Ishikawa (cell line): ENCODE results near the gene WBP2.

Experiments used
- CEBPB ChIP-seq: IDR thresholded peaks from 2 replicates; pipeline ENCODE4 v1.6.1; 2012
- CREB1 ChIP-seq: IDR thresholded peaks from 2 replicates; pipeline ENCODE4 v1.6.1; 2012; ENCODE audit warnings: low read depth
- EGR1 ChIP-seq: IDR thresholded peaks from 2 replicates; pipeline ENCODE4 v1.6.1; 2012
- EP300 ChIP-seq: IDR thresholded peaks from 2 replicates; pipeline ENCODE4 v1.6.1; 2012; ENCODE audit warnings: borderline replicate concordance
- FOXM1 ChIP-seq: IDR thresholded peaks from 2 replicates; pipeline ENCODE4 v1.6.1; 2012; ENCODE audit warnings: low read depth, borderline replicate concordance
- NFIC ChIP-seq: IDR thresholded peaks from 2 replicates; pipeline ENCODE4 v1.6.1; 2012
- RAD21 ChIP-seq: IDR thresholded peaks from 2 replicates; pipeline ENCODE4 v1.6.1; 2012; ENCODE audit warnings: low read depth
- TAF1 ChIP-seq: IDR thresholded peaks from 2 replicates; pipeline ENCODE4 v1.6.1; 2012; ENCODE audit warnings: low read depth, mild to moderate bottlenecking
- TCF12 ChIP-seq: IDR thresholded peaks from 2 replicates; pipeline ENCODE4 v1.6.1; 2012; ENCODE audit warnings: low read depth
- TEAD4 ChIP-seq: IDR thresholded peaks from 2 replicates; pipeline ENCODE4 v1.6.1; 2012
- YY1 ChIP-seq: IDR thresholded peaks from 2 replicates; pipeline ENCODE4 v1.6.1; 2012; ENCODE audit warnings: low read depth
- ZBTB7A ChIP-seq: IDR thresholded peaks from 2 replicates; pipeline ENCODE4 v1.6.1; 2012; ENCODE audit warnings: low read depth
- TF ChIP-seq, protein P1 (sequence below): IDR thresholded peaks from 2 replicates; pipeline ENCODE4 v1.6.1; 2012
- TF ChIP-seq, protein P2 (sequence below): IDR thresholded peaks from 2 replicates; pipeline ENCODE4 v1.6.1; 2012
- TF ChIP-seq, protein P3 (sequence below): IDR thresholded peaks from 2 replicates; pipeline ENCODE4 v1.6.1; 2012; ENCODE audit warnings: low read depth, mild to moderate bottlenecking

Gene WBP2

DNA sequence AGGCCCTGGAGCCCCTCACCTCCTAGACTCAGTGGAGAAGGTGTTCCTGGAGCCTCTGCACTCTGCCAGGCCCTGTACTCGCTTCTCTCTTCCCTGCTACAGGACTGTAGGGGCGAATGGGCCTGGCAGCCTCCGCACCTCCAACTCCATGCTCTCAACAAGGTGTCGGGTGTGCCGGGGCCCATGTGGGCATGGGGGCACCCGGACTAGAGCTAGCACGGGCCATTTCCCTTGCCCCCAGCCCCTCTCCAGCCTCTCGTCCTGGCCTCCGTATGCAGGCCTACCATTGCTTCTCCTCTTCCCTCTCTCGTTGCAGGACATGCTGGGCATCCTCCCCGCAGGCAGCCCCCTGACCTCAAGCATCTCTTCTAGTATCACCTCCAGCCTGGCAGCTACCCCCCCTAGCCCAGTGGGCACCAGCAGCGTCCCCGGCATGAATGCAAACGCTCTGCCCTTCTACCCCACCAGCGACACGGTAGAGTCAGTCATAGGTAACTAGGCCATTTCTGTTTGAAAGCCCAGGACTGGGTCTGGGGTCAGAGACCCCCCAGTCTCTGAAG is 36.7 kb downstream of the WBP2 start:
- no peak for TF ChIP-seq TAF1
- TF ChIP-seq RAD21 = no peak
- no peak for TF ChIP-seq FOXM1
- TF ChIP-seq TCF12 = no peak

DNA sequence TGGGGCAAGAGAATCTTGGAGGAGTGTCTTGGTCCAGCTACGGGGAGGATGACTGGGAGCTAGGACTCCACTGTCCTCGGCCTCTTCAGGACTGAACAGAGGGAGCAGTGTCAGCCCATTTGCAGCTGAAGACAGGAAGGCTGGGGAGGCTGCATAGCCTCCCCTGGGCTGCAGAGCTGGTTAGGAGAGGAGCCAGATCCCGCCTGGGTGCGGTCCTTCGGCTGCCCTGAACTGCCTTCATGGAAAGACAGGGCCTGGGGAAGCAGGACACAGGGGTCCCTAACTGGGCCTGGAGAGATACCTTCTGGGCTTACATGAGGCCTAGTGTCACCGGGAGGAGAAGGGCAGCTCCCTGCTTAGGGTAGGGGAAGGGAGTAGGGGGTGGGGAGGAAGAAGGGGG is 37.6 kb downstream of the WBP2 start:
- TF ChIP-seq, protein P1, sequence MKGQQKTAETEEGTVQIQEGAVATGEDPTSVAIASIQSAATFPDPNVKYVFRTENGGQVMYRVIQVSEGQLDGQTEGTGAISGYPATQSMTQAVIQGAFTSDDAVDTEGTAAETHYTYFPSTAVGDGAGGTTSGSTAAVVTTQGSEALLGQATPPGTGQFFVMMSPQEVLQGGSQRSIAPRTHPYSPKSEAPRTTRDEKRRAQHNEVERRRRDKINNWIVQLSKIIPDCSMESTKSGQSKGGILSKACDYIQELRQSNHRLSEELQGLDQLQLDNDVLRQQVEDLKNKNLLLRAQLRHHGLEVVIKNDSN = no peak
- TF ChIP-seq, protein P2, sequence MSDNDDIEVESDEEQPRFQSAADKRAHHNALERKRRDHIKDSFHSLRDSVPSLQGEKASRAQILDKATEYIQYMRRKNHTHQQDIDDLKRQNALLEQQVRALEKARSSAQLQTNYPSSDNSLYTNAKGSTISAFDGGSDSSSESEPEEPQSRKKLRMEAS = no peak
- TF ChIP-seq EGR1 (no peak), FOXM1 (no peak), TCF12 (no peak)

DNA sequence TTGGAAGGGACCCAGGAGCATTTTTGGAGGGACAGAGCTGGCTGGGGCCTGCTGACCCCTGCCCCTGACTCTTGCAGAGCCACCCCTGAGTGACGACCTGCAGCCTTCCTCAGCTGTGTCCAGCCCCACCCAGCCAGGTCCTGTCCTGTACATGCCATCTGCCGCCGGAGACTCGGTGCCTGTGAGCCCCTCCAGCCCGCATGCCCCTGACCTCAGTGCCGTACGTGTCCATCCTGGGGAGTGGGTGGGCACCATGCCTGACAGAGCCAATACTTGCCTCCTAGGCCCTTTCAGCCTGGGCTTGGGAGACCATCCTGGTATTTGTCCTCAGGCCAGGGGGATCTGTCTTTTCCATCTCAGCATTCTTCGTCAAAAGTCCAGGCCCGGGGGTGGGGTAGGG is 38.4 kb downstream of the WBP2 start:
- TF ChIP-seq FOXM1 (no peak), TEAD4 (no peak), EP300 (no peak), TAF1 (no peak), CREB1 (no peak), CEBPB (no peak)
- TF ChIP-seq, protein P3, sequence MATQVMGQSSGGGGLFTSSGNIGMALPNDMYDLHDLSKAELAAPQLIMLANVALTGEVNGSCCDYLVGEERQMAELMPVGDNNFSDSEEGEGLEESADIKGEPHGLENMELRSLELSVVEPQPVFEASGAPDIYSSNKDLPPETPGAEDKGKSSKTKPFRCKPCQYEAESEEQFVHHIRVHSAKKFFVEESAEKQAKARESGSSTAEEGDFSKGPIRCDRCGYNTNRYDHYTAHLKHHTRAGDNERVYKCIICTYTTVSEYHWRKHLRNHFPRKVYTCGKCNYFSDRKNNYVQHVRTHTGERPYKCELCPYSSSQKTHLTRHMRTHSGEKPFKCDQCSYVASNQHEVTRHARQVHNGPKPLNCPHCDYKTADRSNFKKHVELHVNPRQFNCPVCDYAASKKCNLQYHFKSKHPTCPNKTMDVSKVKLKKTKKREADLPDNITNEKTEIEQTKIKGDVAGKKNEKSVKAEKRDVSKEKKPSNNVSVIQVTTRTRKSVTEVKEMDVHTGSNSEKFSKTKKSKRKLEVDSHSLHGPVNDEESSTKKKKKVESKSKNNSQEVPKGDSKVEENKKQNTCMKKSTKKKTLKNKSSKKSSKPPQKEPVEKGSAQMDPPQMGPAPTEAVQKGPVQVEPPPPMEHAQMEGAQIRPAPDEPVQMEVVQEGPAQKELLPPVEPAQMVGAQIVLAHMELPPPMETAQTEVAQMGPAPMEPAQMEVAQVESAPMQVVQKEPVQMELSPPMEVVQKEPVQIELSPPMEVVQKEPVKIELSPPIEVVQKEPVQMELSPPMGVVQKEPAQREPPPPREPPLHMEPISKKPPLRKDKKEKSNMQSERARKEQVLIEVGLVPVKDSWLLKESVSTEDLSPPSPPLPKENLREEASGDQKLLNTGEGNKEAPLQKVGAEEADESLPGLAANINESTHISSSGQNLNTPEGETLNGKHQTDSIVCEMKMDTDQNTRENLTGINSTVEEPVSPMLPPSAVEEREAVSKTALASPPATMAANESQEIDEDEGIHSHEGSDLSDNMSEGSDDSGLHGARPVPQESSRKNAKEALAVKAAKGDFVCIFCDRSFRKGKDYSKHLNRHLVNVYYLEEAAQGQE = no peak
- TF ChIP-seq, protein P2 = no peak

DNA sequence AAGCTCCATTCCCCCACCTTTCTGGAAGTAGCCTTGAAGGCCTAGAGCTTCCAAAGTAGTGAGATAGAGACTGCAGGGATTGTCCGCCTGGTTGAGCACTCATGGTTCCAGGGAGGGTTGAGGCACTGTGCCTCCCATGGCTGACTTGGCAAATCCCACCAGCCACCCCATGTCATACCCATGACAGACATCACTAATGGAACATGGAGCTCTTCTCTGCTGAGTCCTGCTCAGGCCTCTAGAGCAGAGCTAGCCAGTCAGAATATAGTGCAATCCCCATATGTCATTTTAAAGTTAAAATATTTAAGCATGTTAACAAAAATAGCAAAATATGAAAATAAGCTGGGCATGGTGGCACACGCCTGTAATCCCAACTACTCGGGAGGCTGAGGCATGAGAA is 39.7 kb downstream of the WBP2 start:
- TF ChIP-seq TCF12 = no peak
- TF ChIP-seq YY1 = no peak
- TF ChIP-seq, protein P1 = no peak
- no peak for TF ChIP-seq TAF1
- no peak for TF ChIP-seq CREB1
- no peak for TF ChIP-seq EP300
- TF ChIP-seq ZBTB7A = no peak
- TF ChIP-seq FOXM1 = no peak
- TF ChIP-seq, protein P3 = no peak
- TF ChIP-seq RAD21 = no peak

DNA sequence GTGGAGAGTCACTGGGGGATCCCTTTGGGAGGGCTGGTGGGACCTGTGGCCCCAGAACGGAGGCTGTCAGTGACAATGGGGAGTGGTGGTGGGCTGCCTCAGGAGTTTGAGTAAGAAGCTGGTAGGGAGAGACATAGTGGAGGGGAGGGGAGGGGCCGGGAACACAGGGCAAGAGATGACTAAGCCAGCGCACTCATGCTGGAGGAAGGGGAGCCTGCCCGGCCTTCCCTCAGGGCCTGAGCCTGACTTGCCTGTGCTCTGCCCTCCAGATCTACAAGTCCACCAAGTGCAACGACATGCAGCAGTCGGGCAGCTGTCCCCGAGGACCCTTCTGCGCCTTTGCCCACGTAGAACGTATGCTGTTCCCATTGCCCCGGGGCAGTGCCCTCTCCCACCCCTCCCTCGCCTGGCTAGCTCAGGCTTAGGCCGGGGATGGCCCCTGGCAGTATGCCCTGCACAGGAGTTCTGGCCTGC is 40.2 kb downstream of the WBP2 start:
- TF ChIP-seq YY1 = no peak
- TF ChIP-seq, protein P1 = no peak
- TF ChIP-seq FOXM1 = no peak
- no peak for TF ChIP-seq EGR1
- TF ChIP-seq TEAD4 = no peak
- TF ChIP-seq NFIC = no peak

DNA sequence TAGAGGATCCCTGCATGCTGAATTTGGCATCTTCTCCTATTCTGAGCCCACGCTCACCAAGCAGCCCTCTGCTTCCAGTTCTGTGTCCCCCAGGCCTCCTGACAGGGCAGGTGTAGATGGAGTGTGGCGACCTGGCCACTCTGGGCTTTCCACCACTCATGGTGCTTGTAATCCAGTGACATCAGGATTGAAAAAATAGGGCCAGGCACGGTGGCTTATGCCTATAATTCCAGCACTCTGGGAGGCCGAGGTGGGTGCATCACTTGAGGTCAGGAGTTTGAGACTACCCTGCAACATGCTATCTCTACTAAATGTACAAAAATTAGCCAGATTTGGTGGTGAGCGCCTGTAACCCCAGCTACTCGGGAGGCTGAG is 41.1 kb downstream of the WBP2 start:
- TF ChIP-seq EP300 (no peak), CEBPB (no peak)
- TF ChIP-seq, protein P2 = no peak
